Mesenchymal stem cell (in vitro differentiated cells and primary cell): ENCODE measurements around the gene COX10.

Source experiments
- DNase-seq: peaks from one replicate; pipeline ENCODE4 v3.0.0-alpha.2; 2013
- H2AFZ ChIP-seq: one replicate; pipeline ENCODE4 v1.6.1; 2013; ENCODE audit warnings: low read depth, mild to moderate bottlenecking, control low read depth, inconsistent platforms, low read length, moderate library complexity
- H2AK5ac ChIP-seq: 2 replicates; pipeline ENCODE4 v1.6.1; 2013; ENCODE audit warnings: low read length, moderate library complexity, mild to moderate bottlenecking, inconsistent platforms; ENCODE audit not compliant: severe bottlenecking
- H2BK120ac ChIP-seq: one replicate; pipeline ENCODE4 v1.6.1; 2013; ENCODE audit warnings: low read depth, mild to moderate bottlenecking, inconsistent platforms, low read length, moderate library complexity
- H2BK12ac ChIP-seq, 2 experiments: one replicate each; pipeline ENCODE4 v1.6.1; 2013; ENCODE audit warnings: inconsistent platforms in 2 of 2, low read length in 2 of 2, mild to moderate bottlenecking in 2 of 2, moderate library complexity in 2 of 2, control low read depth in 1 of 2
- H2BK15ac ChIP-seq: one replicate; pipeline ENCODE4 v1.6.1; 2013; ENCODE audit warnings: mild to moderate bottlenecking, low read depth, inconsistent platforms; ENCODE audit not compliant: poor library complexity, severe bottlenecking
- H2BK5ac ChIP-seq: 2 replicates; pipeline ENCODE4 v1.6.1; 2013; ENCODE audit warnings: low read depth, mild to moderate bottlenecking, low read length, control low read depth, inconsistent platforms; ENCODE audit not compliant: poor library complexity, severe bottlenecking
- H3K14ac ChIP-seq, 2 experiments: one replicate each; pipeline ENCODE4 v1.6.1; 2013; ENCODE audit warnings: inconsistent platforms in 2 of 2, low read length in 2 of 2, control low read depth in 1 of 2, mild to moderate bottlenecking in 1 of 2, moderate library complexity in 1 of 2
- H3K18ac ChIP-seq, 2 experiments: one replicate each; pipeline ENCODE4 v1.6.1; 2013; ENCODE audit warnings: inconsistent platforms in 2 of 2, low read length in 2 of 2, control low read depth in 1 of 2, low read depth in 1 of 2, mild to moderate bottlenecking in 1 of 2
- H3K23ac ChIP-seq, 2 experiments: one replicate each; pipeline ENCODE4 v1.6.1; 2013; ENCODE audit warnings: inconsistent platforms in 2 of 2, low read length in 2 of 2, mild to moderate bottlenecking in 2 of 2, moderate library complexity in 2 of 2, control low read depth in 1 of 2
- H3K27ac ChIP-seq: 2 replicates; pipeline ENCODE4 v1.5.1; 2013; ENCODE audit warnings: mild to moderate bottlenecking, moderate library complexity, low read length, control low read depth, inconsistent platforms; ENCODE audit not compliant: poor library complexity, severe bottlenecking
- H3K27me3 ChIP-seq, 2 experiments: 2 replicates each; pipeline versions ENCODE4 v1.6.1 to v1.7.0; 2013; ENCODE audit warnings: low read length in 2 of 2, mild to moderate bottlenecking in 2 of 2, moderate library complexity in 2 of 2, control low read depth in 1 of 2, inconsistent platforms in 1 of 2; ENCODE audit not compliant: control insufficient read depth in 1 of 2, insufficient read depth in 1 of 2
- H3K36me3 ChIP-seq, 2 experiments: 2 replicates each; pipeline versions ENCODE4 v1.6.1 to v1.7.0; 2013; ENCODE audit warnings: low read length in 2 of 2, control low read depth in 1 of 2, inconsistent platforms in 1 of 2, low read depth in 1 of 2, mild to moderate bottlenecking in 1 of 2; ENCODE audit not compliant: insufficient read depth in 2 of 2, control insufficient read depth in 1 of 2
- H3K4ac ChIP-seq, 2 experiments: one replicate each; pipeline ENCODE4 v1.6.1; 2013; ENCODE audit warnings: inconsistent platforms in 2 of 2, low read length in 2 of 2, mild to moderate bottlenecking in 2 of 2, moderate library complexity in 2 of 2, control low read depth in 1 of 2, low read depth in 1 of 2
- H3K4me1 ChIP-seq: 2 replicates; pipeline ENCODE4 v1.6.1; 2013; ENCODE audit warnings: low read depth, low read length, control low read depth; ENCODE audit not compliant: control insufficient read depth, insufficient read depth
- H3K4me2 ChIP-seq: 2 replicates; pipeline ENCODE4 v1.6.1; 2013; ENCODE audit warnings: low read length, mild to moderate bottlenecking, inconsistent platforms; ENCODE audit not compliant: poor library complexity, severe bottlenecking
- H3K4me3 ChIP-seq, 2 experiments: 2 replicates each; pipeline versions ENCODE4 v1.5.1 to v1.7.0; 2013; ENCODE audit warnings: low read length in 2 of 2, mild to moderate bottlenecking in 2 of 2, control low read depth in 1 of 2, low read depth in 1 of 2; ENCODE audit not compliant: insufficient read depth in 1 of 2
- H3K79me1 ChIP-seq: replicated peaks from 2 replicates; pipeline ENCODE4 v1.6.1; 2013; ENCODE audit warnings: mild to moderate bottlenecking, control low read depth, low read length, inconsistent platforms; ENCODE audit not compliant: poor library complexity, severe bottlenecking
- H3K9ac ChIP-seq: 2 replicates; pipeline ENCODE4 v1.7.0; 2013; ENCODE audit warnings: mild to moderate bottlenecking, low read length, moderate library complexity
- H3K9me3 ChIP-seq: 2 replicates; pipeline ENCODE4 v1.7.0; 2013; ENCODE audit warnings: mild to moderate bottlenecking, low read length; ENCODE audit not compliant: control insufficient read depth
- H4K8ac ChIP-seq: one replicate; pipeline ENCODE4 v1.6.1; 2013; ENCODE audit warnings: inconsistent platforms, mild to moderate bottlenecking, low read length, moderate library complexity
- H4K91ac ChIP-seq: one replicate; pipeline ENCODE4 v1.6.1; 2013; ENCODE audit warnings: mild to moderate bottlenecking, low read length, inconsistent platforms
- WGBS: methylation state at CpG from one replicate; pipeline ENCODE4 v1.1.7; 2013; ENCODE audit warnings: mixed read lengths; 5-methylcytosine and 5-hydroxymethylcytosine counted together

The COX10 gene

GRCh38 chr17:14201988-14202380, 132.7 kb downstream of the COX10 start:
- Histone ChIP-seq H3K27ac (no peak overlapping the region), H3K9me3 (no peaks in the 10 kb centered on the region), H2BK5ac (no peak overlapping the region), H3K79me1 (peaks cover 5% of the 10 kb centered on the region), H3K18ac (no peak overlapping the region), H4K91ac (no peak overlapping the region), H3K4me1 (peaks cover 4% of the 10 kb centered on the region), H3K14ac (no peak overlapping the region), H3K36me3 (peaks cover 0 to 15% of the 10 kb centered on the region in 2 experiments), H2AFZ (no peak overlapping the region), H2BK15ac (no peak overlapping the region), H2BK120ac (no peak overlapping the region), H3K23ac (no peak overlapping the region), H3K27me3 (no peaks in the 10 kb centered on the region), H2BK12ac (no peak overlapping the region), H4K8ac (no peak overlapping the region), H2AK5ac (no peak overlapping the region), H3K4ac (no peak overlapping the region), H3K9ac (no peak overlapping the region), H3K4me2 (no peak overlapping the region), H3K4me3 (no peak overlapping the region)
- no peak for DNase-seq
- 100% methylated on average over 2 of the region's 4 CpGs for WGBS

DNA sequence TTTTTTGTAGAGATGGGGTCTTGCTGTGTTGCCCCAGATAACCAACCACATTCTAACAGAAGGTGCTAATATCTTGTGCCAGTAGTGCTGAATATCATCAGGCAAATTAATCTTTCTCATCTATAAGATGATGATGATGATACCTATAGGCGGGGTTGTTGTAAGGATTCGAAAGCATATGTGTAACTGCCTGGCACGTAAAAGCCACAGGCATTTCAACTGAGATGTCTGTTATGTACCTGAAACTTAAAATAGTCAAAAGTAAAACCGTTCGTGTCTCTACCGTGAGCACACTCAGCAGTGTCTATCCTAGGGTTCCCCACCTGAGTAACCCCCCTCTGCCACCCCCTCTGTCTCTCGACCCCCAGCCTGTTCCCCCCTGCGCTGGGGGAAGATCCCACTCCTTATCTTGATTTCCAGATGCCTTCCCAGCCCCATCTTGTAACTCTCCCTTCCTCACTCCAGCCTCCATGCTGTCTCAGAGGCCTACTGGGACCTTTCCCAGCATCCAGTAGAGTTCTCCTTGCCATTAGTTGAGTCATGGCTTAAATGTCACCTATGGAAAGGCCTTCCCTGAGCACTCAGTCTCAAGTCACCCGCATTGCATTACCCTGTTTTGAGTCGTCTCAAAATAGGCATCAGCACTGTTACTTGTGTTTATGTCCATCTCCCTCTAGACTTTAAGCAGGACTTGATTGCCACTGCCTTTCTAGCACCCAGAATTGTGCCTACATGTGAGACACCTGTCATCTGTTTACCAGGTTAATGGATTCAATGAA, 133.3 kb downstream of the COX10 start:
- peaks cover 4% of the 10 kb centered on the region for H3K4me1 ChIP-seq
- no peak overlapping the region for H2BK15ac ChIP-seq
- no peak overlapping the region for H4K91ac ChIP-seq
- H3K36me3 ChIP-seq, result peaks cover 3 to 20% of the 10 kb centered on the region in 2 experiments
- no peaks in the 10 kb centered on the region for H3K9me3 ChIP-seq
- H2AFZ ChIP-seq, result no peak overlapping the region
- no peak overlapping the region for H3K9ac ChIP-seq
- no peak overlapping the region for H2BK120ac ChIP-seq
- H3K18ac ChIP-seq, result no peak overlapping the region
- H3K4ac ChIP-seq, result no peak overlapping the region
- no peak overlapping the region for H3K27ac ChIP-seq
- H3K27me3 ChIP-seq, result no peaks in the 10 kb centered on the region
- H3K4me2 ChIP-seq, result no peak overlapping the region
- H2AK5ac ChIP-seq, result no peak overlapping the region
- no peak overlapping the region for H3K4me3 ChIP-seq
- over 99% methylated on average over 10 of the region's 10 CpGs for WGBS
- no peak for DNase-seq
- H3K14ac ChIP-seq, result no peak overlapping the region
- H3K23ac ChIP-seq, result peak overlapping the region in 1 of 2 experiments; percentile 23
- H2BK12ac ChIP-seq, result no peak overlapping the region
- no peak overlapping the region for H4K8ac ChIP-seq
- H2BK5ac ChIP-seq, result no peak overlapping the region
- peaks cover 5% of the 10 kb centered on the region for H3K79me1 ChIP-seq

DNA sequence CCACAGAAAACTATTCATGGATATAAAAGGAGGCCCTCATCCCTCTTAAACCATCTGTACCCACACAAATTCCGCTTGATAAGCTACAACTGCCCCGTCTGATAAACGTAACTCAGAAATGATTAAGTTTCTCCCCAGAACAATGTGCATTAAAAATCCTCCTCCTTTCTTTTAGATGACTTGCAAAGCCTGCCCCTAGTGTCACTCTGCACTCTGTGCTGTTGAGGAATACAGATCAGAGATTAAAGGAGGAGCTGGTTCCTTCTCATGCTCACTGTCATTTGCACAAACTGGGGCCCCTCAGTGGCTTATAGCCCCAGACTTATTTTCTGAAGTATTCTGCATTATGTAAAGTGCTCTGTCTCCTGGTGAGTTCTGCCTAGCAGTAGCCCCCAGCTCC, 134.1 kb downstream of the COX10 start:
- WGBS, result 94% methylated on average over 3 of the region's 3 CpGs
- peaks cover 4% of the 10 kb centered on the region for H3K4me1 ChIP-seq
- no peak overlapping the region for H3K4me2 ChIP-seq
- H3K14ac ChIP-seq, result no peak overlapping the region
- no peak overlapping the region for H2BK120ac ChIP-seq
- H3K23ac ChIP-seq, result no peak overlapping the region
- no peak overlapping the region for H2AK5ac ChIP-seq
- DNase-seq, result no peak
- H3K27me3 ChIP-seq, result no peaks in the 10 kb centered on the region
- no peak overlapping the region for H4K8ac ChIP-seq
- no peak overlapping the region for H3K4ac ChIP-seq
- H3K4me3 ChIP-seq, result no peak overlapping the region
- no peak overlapping the region for H4K91ac ChIP-seq
- no peak overlapping the region for H2BK12ac ChIP-seq
- H3K18ac ChIP-seq, result no peak overlapping the region
- no peaks in the 10 kb centered on the region for H3K9me3 ChIP-seq
- H3K27ac ChIP-seq, result no peak overlapping the region
- no peak overlapping the region for H2BK5ac ChIP-seq
- peaks cover 6 to 23% of the 10 kb centered on the region in 2 experiments for H3K36me3 ChIP-seq
- H2BK15ac ChIP-seq, result no peak overlapping the region
- no peak overlapping the region for H2AFZ ChIP-seq
- H3K9ac ChIP-seq, result no peak overlapping the region
- peaks cover 4% of the 10 kb centered on the region for H3K79me1 ChIP-seq

- DNase-seq, result no peak
- Histone ChIP-seq H3K23ac (no peak overlapping the region), H3K36me3 (peaks cover 13 to 23% of the 10 kb centered on the region in 2 experiments), H2BK12ac (no peak overlapping the region), H4K91ac (no peak overlapping the region), H2BK15ac (no peak overlapping the region), H3K4me2 (no peak overlapping the region), H3K4me1 (peaks cover 4% of the 10 kb centered on the region), H3K14ac (no peak overlapping the region), H4K8ac (no peak overlapping the region), H3K4ac (no peak overlapping the region), H3K79me1 (peaks cover 4% of the 10 kb centered on the region), H2AFZ (no peak overlapping the region), H3K27me3 (no peaks in the 10 kb centered on the region), H3K27ac (no peak overlapping the region), H3K9ac (no peak overlapping the region), H2AK5ac (no peak overlapping the region), H2BK5ac (no peak overlapping the region), H3K18ac (no peak overlapping the region), H2BK120ac (no peak overlapping the region), H3K9me3 (no peaks in the 10 kb centered on the region), H3K4me3 (no peak overlapping the region)
- WGBS, result 80% methylated on average over 5 of the region's 5 CpGs
Observed at GRCh38 chr17:14204084-14204483, 134.8 kb downstream of the COX10 start.
